Activated CD4-positive, alpha-beta T cell treated with anti-CD3 and anti-CD28 coated beads, Interleukin-2, Interleukin-6, amounts not matched to agents 100 ng/mL and 50 ng/mL, durations not matched to agents 16 hours and 8 hours (primary cell): ENCODE measurements around the gene RAN.
"Not testable (repeated sequence)": the region's sequence is repeated elsewhere in the genome, so short reads cannot be mapped to it uniquely, and the experiment has no call there.

Source experiments
- DNase-seq: peaks from one replicate; pipeline ENCODE4 v3.0.0-alpha.2; 2020

RAN gene

GRCh38 chr12:130879212-130879686 is 7.4 kb downstream of the RAN start:
- DNase-seq = no peak

- no peak for DNase-seq
These were observed 8.0 kb downstream of the RAN start for GRCh38 chr12:130879781-130880389.

GRCh38 chr12:130880411-130880885 is 8.6 kb downstream of the RAN start:
- peak; percentile 62 for DNase-seq

- no peak for DNase-seq
These were observed 9.2 kb downstream of the RAN start for GRCh38 chr12:130881046-130881445.

GRCh38 chr12:130881548-130881947 is 9.7 kb downstream of the RAN start:
- no peak for DNase-seq

- not testable (repeated sequence) for DNase-seq
These were observed 15.3 kb downstream of the RAN start for GRCh38 chr12:130887190-130887589.

GRCh38 chr12:130904064-130904463 is 32.2 kb downstream of the RAN start:
- no peak for DNase-seq

- not testable (repeated sequence) for DNase-seq
These were observed 33.1 kb downstream of the RAN start for GRCh38 chr12:130904936-130905455.

- no peak for DNase-seq
These were observed 37.2 kb downstream of the RAN start for GRCh38 chr12:130909111-130909510.

- no peak for DNase-seq
These were observed 39.3 kb downstream of the RAN start for GRCh38 chr12:130911193-130911592.

GRCh38 chr12:130911933-130912332 is 40.1 kb downstream of the RAN start:
- no peak for DNase-seq

- peak; percentile 35 for DNase-seq
These were observed 44.5 kb downstream of the RAN start for GRCh38 chr12:130916241-130916911.

GRCh38 chr12:130917607-130918006 is 45.7 kb downstream of the RAN start:
- no peak for DNase-seq

GRCh38 chr12:130919086-130919485 is 47.2 kb downstream of the RAN start:
- no peak for DNase-seq

- DNase-seq = no peak
These were observed 48.3 kb downstream of the RAN start for GRCh38 chr12:130920119-130920703.

- DNase-seq = no peak
These were observed 49.0 kb downstream of the RAN start for GRCh38 chr12:130920723-130921381.

- no peak for DNase-seq
These were observed 50.7 kb downstream of the RAN start for GRCh38 chr12:130922511-130922953.

- DNase-seq = no peak
These were observed 53.2 kb downstream of the RAN start for GRCh38 chr12:130924966-130925665.

- DNase-seq = no peak
These were observed 53.8 kb downstream of the RAN start for GRCh38 chr12:130925666-130926015.
